ENCODE measurements around the gene GARNL3. TPM values are rescaled to one million over a fixed set of nuclear protein-coding genes. Genes with fewer than 3 reads are reported as not detected.

GARNL3 gene
- total RNA-seq, 4 donors from 2014 or later: 4.7 to 29.3 (median 11.3) TPM

DNA sequence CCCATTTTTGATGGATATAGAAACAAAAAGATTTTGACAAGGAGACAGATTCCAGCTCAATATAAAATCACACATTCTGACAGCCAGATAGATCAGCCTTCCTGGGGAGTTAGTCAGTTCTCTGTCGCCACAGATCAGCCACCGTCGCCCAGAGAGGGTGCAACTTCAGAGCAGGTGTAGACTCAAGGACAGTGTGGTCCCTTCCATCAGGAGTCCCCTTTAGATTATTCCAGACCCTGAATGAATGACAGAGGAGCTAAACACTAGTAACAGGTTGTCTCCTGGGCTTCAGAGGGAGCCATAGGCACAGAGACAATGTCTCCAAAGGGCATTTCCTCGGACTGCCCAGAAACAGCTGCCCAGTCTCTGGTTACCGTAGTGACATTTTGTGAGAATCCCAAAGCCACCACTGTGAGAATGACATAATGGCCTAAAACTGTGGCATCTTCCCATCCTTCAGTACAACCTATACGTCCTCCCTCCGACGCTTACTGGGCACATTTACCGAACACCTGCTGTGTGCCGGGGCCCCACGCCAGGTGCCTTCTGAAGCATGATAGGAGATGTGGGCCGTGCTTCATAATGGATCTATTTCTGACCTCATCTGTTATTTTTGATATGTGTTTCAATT lies 85.0 kb downstream of the GARNL3 start:
- no peak for TF ChIP-seq POLR2A (IDR thresholded peaks at IDR 0.05)
- TF ChIP-seq, protein P1, sequence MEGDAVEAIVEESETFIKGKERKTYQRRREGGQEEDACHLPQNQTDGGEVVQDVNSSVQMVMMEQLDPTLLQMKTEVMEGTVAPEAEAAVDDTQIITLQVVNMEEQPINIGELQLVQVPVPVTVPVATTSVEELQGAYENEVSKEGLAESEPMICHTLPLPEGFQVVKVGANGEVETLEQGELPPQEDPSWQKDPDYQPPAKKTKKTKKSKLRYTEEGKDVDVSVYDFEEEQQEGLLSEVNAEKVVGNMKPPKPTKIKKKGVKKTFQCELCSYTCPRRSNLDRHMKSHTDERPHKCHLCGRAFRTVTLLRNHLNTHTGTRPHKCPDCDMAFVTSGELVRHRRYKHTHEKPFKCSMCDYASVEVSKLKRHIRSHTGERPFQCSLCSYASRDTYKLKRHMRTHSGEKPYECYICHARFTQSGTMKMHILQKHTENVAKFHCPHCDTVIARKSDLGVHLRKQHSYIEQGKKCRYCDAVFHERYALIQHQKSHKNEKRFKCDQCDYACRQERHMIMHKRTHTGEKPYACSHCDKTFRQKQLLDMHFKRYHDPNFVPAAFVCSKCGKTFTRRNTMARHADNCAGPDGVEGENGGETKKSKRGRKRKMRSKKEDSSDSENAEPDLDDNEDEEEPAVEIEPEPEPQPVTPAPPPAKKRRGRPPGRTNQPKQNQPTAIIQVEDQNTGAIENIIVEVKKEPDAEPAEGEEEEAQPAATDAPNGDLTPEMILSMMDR (IDR thresholded peaks at IDR 0.05): no peak
- no peak for TF ChIP-seq EP300 (IDR thresholded peaks at IDR 0.05)
- no peak for TF ChIP-seq POLR2AphosphoS5 (IDR thresholded peaks at IDR 0.05)
- H3K27ac ChIP-seq: no peak overlapping the region
- H3K27me3 ChIP-seq: no peaks in the 10 kb centered on the region
- H3K36me3 ChIP-seq: peaks cover 0 to 40% of the 10 kb centered on the region in 2 donors
- WGBS, 2 donors (ENCODE audit: low coverage in 1 of 2): 92 to 100% methylated on average over 6 to 10 of the region's 12 CpGs
- no peak overlapping the region for H3K4me3 ChIP-seq
- ATAC-seq: no peak
- no peaks in the 10 kb centered on the region for H3K9me3 ChIP-seq
- H3K4me1 ChIP-seq: no peaks in the 10 kb centered on the region

DNA sequence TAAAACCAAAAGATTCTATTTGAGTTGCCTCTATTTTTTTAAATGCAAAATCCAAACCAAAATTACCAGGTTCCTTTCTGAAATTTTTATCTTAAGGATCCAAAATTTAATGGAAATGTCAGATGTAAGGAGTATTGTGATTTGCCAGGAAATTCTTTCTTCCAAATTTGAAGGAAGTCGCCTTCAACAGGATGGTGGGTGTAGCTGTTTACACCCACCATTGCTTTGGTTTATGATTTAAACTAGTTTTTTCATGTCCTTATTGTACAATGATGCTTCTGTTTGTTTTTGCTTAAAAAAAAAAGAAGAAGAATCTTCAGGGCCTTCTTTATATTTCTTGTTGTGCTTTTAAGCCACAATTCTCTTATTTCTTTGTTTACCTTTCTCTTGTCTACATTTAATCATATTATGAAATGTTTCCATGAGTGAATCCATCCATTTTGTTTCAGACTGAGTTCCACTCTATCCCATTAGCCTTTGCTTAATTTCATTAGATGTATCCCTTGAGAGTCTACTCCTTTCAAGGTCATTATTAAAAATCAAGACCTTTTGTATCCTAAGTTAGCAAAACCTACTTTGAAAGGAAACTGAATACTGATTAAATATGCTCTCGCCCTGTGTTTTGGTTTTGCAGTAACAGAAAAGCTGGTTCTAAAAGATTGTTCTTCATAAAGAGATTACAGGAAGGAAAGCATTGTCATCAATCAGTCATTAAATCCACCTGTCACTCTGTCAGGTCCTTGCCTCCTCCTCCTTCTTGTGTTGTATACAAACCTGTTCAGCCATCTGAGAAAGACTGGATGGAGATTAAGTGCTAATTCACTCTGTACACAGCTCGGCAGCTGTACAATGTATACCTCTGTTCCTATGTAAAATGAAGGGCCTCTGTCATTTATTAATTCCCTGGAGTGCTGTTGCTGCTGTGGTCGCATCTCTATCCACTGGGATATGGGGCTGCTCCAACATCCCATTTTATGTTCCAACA lies 86.9 kb downstream of the GARNL3 start:
- no peaks in the 10 kb centered on the region for H3K4me1 ChIP-seq
- ATAC-seq: no peak
- no peak overlapping the region for H3K27ac ChIP-seq
- peaks cover 0 to 43% of the 10 kb centered on the region in 2 donors for H3K36me3 ChIP-seq
- 78 to 88% methylated on average over 4 of the region's 4 CpGs for WGBS, 2 donors (ENCODE audit: low coverage in 1 of 2)
- H3K4me3 ChIP-seq: no peak overlapping the region
- no peaks in the 10 kb centered on the region for H3K9me3 ChIP-seq
- no peaks in the 10 kb centered on the region for H3K27me3 ChIP-seq
- TF ChIP-seq POLR2AphosphoS5 (IDR thresholded peaks at IDR 0.05): no peak
- no peak for TF ChIP-seq POLR2A (IDR thresholded peaks at IDR 0.05)
- TF ChIP-seq EP300 (IDR thresholded peaks at IDR 0.05): no peak

DNA sequence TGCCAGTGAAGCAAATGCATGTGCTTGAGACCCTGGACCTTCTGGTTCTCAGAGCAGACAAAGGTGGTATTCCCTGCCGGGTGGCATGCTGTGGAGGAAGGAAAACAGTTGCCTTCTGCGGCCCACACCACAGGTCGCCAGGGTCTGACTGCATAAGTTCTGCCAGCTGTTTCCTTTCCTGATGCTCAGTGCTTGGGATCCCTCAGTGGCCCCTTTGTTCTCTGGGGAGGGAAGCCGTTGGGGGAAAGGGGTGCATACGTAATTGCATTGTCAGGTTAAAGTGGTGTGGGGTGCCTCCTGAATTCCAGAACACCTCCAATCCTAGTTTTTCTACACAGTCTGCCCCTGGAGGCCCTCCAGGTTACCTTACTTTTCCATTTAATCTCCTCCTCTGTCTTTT lies 89.3 kb downstream of the GARNL3 start:
- H3K4me3 ChIP-seq: no peak overlapping the region
- 42 to 60% methylated on average over 2 of the region's 5 CpGs for WGBS, 2 donors (ENCODE audit: low coverage in 1 of 2)
- peaks cover 0 to 58% of the 10 kb centered on the region in 2 donors for H3K36me3 ChIP-seq
- no peak overlapping the region for H3K27ac ChIP-seq
- no peaks in the 10 kb centered on the region for H3K9me3 ChIP-seq
- peaks cover 0 to 3% (median 0%) of the 10 kb centered on the region in 3 donors for H3K4me1 ChIP-seq
- H3K27me3 ChIP-seq: no peaks in the 10 kb centered on the region
- ATAC-seq: no peak
- TF ChIP-seq, protein P1 (IDR thresholded peaks at IDR 0.05): no peak
- no peak for TF ChIP-seq POLR2A (IDR thresholded peaks at IDR 0.05)
- no peak for TF ChIP-seq EP300 (IDR thresholded peaks at IDR 0.05)
- no peak for TF ChIP-seq POLR2AphosphoS5 (IDR thresholded peaks at IDR 0.05)

DNA sequence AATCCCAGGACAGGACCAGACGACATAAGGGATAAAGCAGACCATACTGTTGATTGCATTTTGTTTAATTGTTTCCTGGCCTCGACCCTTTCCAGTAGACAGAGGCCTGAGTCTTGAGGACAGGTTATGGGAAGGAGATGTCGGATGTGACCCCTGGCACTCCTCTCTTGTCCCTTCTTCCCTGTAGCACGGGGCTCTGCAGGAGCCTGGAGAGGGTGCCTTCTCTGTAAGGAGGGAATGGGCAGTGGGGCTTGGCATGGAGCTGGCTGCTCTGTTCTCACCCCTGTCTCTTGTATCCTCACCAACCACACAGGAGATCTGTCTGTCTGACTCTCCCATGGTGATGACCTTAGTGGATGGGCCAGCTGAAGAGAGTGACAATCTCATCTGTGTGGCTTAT lies 92.3 kb downstream of the GARNL3 start:
- H3K4me1 ChIP-seq: peaks cover 0 to 26% (median 0%) of the 10 kb centered on the region in 3 donors
- ATAC-seq: no peak
- TF ChIP-seq POLR2AphosphoS5 (IDR thresholded peaks at IDR 0.05): no peak
- TF ChIP-seq, protein P1 (IDR thresholded peaks at IDR 0.05): no peak
- TF ChIP-seq POLR2A (IDR thresholded peaks at IDR 0.05): no peak
- no peak for TF ChIP-seq EP300 (IDR thresholded peaks at IDR 0.05)
- WGBS, 2 donors (ENCODE audit: low coverage in 1 of 2): 49 to 100% methylated on average over 1 to 4 of the region's 4 CpGs
- H3K27me3 ChIP-seq: no peaks in the 10 kb centered on the region
- peaks cover 0 to 51% of the 10 kb centered on the region in 2 donors for H3K36me3 ChIP-seq
- H3K27ac ChIP-seq: no peak overlapping the region
- no peak overlapping the region for H3K4me3 ChIP-seq
- no peaks in the 10 kb centered on the region for H3K9me3 ChIP-seq

DNA sequence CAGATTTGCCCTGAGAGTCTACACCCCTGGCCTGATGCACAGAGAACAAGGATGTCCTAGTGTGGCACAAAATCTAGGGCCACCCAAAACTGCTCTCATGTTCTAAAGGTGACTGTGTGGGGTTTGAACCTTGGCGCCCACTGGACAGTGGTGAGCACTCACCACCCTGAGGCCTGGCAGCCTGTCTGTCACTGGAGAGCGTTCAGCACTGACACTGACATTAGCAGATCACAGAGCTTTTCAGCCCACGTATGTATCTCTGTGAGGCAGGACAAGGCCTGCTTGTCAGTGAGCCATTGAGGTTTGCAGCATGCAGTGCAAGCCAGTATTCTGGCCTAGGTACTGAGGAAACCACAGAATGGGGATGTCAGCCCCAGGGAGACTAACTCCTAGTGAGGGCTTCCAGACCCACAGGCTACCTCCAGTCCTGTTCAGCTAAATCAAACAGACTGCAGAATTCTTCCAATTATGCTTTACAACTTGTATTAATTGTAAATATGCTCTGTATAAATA lies 93.5 kb downstream of the GARNL3 start:
- Histone ChIP-seq H3K36me3 (peaks cover 0 to 59% of the 10 kb centered on the region in 2 donors), H3K4me3 (no peak overlapping the region), H3K9me3 (no peaks in the 10 kb centered on the region), H3K27ac (peak overlapping the region in 1 of 4 donors; percentile 70), H3K4me1 (peaks cover 0 to 26% (median 0%) of the 10 kb centered on the region in 3 donors), H3K27me3 (no peaks in the 10 kb centered on the region)
- WGBS, 2 donors (ENCODE audit: low coverage in 1 of 2): 100% methylated on average over 1 of the region's 3 CpGs; no CpG with 5 or more reads in 1 of the 2 donors
- ATAC-seq: no peak
- TF ChIP-seq EP300 (IDR thresholded peaks at IDR 0.05) (no peak), POLR2A (IDR thresholded peaks at IDR 0.05) (no peak), POLR2AphosphoS5 (IDR thresholded peaks at IDR 0.05) (no peak)
- TF ChIP-seq, protein P1 (IDR thresholded peaks at IDR 0.05): no peak

Measured in gastroesophageal sphincter (tissue), 4 donors.